Skin of body (tissue), 3 donors: Measurements from ENCODE around the gene UBE2E2. TPM values are rescaled to one million over a fixed set of nuclear protein-coding genes. Genes with fewer than 3 reads are reported as not detected.
"Not testable (repeated sequence)": the region's sequence is repeated elsewhere in the genome, so short reads cannot be mapped to it uniquely, and the experiment has no call there.

Source experiments
- DNase-seq: peaks from one replicate; lab custom pipeline; 2025; lab: John Stamatoyannopoulos, UW
- small RNA-seq: library from RNA; depleted of rRNA; stranded (forward); fragments of <200 nt; gene quantifications from one replicate; pipeline ENCODE3, GENCODE V24; 2014; ENCODE audit warnings: low replicate concordance
- total RNA-seq: library from RNA; depleted of rRNA; stranded (reverse); fragments of >200 nt; gene quantifications from one replicate; pipeline ENCODE4 v1.2.3, GENCODE V29; 2014

Gene UBE2E2
- total RNA-seq, 1 donor from 2014 or later, result 111 TPM

DNA sequence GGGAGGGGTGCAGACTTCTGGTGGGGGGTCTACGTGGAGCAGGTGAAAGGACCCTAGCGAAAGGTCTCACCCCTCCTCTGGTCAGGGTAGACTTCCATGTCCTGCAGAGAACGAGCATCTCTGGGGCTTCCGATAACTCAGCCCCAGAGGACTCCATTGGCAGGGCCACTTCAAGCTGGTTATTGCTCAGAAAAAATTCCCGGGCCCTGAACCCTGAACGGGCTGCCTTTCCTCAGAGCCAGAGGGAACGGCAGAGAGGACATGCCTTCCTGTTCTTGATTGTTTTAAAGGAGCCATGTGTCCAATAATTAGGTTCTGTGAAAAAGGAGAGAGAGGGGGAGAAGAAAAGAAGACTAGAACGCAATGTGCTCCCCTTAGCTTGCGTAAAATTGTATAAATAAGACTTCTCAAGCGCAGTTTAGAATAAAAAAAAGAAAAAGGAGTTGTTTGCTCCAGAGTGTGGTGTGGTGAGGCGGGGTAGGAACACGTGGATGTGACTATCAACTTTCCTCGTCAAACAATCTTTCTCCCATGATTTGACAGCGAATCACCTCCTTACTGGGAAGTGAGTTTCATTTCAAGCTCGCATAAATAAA lies 409.3 kb downstream of the UBE2E2 start:
- DNase-seq, result no peak

DNA sequence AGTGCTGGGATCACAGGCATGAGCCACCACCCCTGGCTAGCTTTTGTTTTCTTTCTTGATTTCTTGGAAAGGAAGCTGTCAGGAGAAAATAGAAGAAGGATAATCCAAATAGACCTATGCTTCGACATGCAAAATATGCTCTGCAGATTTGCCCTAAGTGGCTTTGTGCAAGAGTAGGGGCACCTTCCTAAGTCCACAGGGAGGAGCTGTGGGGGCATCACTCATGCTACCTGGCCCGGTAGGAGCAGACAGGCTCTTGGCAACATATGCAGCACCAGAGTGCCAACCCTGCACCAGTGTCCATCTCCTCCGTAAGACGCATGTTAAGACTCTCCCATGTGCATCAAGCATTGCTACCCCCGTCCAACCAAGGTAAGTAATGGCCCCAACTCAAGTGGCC lies 411.9 kb downstream of the UBE2E2 start:
- no peak for DNase-seq

DNA sequence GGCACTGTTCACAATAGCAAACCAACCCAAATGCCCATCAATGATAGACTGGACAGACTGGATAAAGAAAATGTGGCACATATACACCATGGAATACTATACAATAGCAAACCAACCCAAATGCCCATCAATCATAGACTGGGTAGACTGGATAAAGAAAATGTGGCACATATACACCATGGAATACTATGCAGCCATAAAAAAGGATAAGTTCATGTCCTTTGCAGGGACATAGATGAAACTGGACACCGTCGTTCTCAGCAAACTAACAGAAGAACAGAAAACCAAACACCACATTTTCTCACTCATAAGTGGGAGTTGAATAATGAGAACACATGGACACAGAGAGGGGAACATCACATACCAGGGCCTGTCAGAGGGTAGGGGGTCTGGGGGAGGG lies 415.3 kb downstream of the UBE2E2 start:
- not testable (repeated sequence) for DNase-seq

DNA sequence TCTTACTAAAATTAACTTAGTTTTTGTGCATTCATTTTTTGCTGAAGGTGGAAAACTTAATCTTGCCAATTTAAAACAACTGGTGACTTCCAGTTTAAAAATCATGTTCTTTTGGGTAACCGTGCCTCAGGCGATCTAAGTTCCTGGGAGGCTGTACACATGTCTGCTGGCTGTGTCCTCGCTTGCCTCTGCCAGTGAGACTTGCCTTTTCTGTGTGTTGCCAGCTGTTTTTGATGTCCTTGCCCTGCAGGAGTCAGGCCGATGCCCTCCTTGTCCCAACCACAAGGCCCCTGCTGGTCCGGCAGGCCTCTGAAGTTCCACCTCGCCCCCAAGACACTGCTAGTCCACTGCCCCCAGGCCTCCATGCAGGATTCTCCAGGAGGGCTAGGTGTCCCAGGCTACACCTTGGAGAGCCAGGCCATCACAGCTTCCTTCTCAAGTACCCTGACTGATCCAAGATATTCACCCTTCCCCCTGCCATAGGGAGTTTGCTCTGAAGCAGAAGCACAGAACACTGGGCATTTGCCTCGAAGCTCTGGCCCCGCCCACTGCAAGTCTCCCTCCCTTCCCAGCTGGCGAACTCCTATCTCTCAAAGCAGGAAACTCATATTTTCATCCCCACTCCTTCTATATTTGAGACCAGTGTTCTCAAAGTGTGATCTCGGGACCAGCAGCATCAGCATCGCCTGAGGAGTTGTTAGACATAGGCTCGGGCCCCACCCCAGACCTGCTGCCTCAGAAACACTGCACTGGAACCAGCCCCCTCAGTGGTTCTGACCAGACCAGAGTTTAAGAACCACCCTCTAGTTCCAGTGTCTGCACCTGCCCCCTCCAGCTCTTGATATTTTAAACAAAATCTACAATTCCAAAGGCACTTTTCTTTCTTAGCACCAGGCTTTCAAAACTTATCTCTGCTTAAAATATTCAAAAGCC lies 416.8 kb downstream of the UBE2E2 start:
- no peak for DNase-seq

DNA sequence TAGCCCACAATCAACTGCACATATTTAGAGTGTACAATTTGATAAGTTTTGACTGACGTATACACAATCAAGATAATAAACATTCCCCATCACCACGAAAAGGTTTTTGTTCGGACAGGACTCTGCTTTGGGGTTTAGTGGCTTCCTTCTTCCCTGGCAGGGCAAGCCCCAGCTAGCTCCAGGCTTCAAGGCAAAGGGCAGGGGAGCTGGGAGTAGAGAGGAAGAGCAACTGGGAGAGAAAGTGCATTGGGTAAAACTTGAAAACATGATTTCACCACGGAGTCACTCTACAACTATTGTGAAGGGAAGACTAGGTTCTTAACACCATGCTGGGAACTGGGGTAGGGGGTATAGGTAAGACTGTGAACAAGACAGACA lies 417.5 kb downstream of the UBE2E2 start:
- no peak for DNase-seq

DNA sequence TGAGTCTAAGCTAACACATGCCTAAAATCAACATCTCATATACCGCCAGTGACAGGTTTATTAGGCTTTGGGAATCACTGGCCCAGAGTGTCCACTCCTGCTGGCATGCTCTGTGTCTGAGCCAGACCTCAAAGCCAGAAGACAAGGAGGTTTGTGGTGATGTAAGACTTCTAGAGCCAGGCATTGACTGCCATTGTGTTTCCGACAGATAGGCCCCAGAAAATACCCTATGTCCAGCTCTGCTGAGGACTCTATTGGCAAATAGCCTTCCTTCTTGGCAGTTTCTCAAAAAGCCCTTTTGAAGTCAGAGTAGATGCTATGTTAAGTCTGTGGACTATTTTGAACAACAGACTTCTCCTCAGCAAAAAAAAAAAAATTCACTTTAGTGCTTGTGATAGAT lies 420.7 kb downstream of the UBE2E2 start:
- DNase-seq, result no peak

DNA sequence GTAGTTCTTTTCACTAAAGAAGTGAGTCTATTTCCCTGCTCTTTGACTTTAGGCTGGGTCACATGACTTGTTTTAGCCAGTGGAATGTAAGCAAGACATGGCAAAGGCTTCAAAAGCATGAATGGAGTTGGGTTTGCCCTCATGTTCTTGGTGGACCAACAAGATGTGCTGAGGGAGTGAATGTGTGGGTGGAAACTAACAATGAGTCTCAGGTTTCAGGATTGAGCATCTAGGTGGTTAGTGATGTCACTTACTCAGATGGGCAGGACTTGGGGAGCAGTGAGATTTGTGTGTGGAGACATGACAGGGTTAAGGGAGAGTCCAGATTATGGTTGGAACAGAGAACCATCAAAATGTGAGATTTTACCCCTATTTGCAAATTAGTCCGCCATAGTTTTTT lies 421.2 kb downstream of the UBE2E2 start:
- no peak for DNase-seq

DNA sequence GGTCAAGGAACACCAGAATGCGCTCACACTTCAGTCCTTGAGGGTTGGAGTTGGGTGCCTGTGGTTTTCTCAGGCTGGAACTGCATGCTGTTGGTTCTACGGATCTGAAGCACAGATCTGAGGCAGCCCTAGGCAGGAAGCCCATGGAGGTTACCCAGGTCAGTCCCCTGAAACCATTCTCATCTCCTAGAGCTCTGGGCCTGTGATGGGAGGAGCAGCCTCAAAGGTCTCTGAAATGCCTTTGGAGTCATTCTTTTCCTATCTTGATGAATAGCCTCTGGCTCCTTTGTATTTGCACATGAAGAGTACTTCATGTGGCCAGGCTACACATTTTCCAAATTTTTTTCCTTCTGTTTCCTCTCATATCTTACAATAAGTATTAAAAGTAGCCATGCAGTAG lies 423.3 kb downstream of the UBE2E2 start:
- DNase-seq, result no peak

DNA sequence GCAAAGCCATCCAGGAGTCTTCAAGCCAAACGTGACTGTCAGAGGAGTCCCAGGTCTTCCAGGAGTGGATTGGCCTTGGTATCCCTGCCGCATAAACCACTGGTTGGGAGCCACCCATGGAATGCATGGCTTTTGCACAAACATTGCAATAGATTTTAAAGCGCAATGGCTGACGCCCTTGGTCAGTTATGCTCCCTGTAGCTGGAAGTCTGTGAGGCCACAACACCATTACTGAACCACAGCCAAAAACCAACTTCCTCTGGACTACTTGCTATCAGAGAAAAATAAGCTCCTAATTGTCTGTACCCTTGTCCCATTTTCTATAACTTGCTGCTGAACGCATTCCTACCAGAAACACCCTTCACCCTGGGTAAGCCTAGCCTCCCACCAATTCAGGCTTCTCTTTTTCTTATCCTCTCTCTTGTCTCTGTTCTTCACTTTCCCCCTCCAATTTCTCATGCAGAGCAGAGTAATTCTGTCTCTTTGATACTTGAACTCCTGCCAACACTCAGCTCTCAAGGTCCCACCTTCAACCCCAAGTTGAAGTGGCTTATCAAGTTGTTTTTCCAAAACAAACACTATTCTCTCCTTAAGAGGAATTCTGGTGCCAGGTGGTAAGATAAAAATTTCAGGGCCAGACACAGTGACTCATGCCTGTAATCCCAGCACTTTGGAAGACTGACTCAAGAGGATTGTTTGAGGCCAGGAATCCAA lies 426.2 kb downstream of the UBE2E2 start:
- no peak for DNase-seq

DNA sequence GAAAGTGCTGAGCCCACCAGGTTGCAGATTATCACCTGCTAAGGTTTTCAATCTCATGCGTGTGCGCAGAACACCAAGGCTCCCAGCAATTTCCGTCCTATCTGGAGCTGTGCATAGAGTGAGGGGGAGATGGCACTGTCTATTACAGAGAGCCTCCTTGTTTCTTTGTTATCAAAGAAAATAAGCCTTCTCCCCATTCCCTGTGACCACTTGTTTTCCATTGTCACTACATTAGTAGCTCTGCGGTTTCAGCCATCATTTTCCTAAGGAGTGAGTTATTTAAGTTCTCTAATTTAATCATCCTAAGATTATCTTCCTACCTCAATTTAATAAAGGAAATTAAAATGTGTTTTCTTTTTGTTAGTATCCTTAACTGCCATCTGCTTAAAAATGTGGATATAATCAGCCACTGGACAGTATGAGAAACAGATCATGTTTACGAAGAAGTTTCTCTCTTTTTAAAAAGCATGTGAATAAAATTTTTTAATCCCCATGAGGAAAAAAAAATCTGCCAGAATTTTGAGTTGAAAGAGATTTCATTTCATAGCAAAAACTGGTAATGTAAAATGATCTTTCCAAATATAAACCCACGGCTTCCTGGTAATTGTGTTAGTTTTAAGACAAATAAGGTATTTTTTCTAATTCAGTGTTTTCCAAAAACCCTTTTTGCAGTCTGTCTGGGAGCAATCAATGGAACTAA lies 430.3 kb downstream of the UBE2E2 start:
- no peak for DNase-seq

DNA sequence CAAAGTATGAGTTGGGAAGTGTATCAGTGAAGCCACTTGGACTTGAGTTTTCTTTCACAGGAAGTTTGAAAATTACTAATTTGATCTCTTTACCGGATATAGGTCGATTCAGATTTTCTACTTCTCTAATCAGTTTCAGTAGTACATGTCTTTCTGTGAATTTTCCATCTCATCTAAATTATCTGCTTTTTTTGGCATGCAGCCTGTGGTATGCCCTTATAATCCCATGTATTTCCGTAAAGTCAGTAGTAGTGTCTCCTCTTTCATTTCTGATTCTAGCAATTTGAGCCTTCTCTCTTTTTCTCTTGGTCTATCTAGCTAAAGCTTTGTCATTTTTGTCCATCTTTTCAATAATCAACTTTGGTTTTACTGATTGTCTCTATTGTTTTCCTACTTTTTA lies 434.2 kb downstream of the UBE2E2 start:
- no peak for DNase-seq

DNA sequence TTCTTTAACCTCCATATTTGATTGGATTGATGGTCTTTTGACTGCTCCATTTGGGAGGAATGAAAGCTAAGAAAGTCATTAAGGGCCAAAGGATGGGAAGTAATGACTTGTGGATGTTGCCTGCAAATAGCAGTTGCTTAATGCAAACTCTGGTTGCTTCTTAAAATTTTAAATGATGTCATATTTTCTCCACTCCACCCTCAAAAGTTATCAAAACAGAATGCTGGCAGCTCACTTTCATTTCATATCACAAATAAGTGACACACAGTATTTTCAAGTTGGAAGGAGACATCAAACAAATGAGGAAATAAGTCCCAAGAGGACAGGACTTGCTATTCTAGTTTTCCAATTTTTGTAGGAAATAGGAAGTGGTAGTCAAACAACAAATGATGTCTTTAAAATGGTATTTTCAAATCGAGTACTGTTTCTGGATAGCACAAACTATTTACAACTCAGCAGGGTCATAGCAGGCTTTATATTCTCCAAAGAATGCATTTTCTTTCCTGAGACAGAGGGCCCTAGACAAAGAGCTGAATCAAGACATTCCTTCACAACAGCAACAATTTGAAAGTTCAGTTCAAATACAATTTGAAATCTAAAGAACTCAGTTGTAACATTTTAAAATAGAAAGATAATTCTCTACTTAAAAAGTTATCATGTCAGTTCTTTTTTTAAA lies 437.5 kb downstream of the UBE2E2 start:
- DNase-seq, result peak; percentile 18

Small RNA genes lying within 50 kb of the gene (small RNA-seq; reads per million reads assigned to genes)
- gene AC121251.1, result not detected
- not detected for gene RF00019
- gene RNU6-788P, result not detected
- gene RNU6-922P, result not detected
